PFSK-1 (cell line): ENCODE results near the gene DTL.

Experiments
- FOXP2 ChIP-seq: optimal IDR thresholded peaks from 2 replicates; pipeline ENCODE3; 2011; ENCODE audit warnings: borderline replicate concordance, control low read depth, inconsistent platforms; ENCODE audit not compliant: insufficient read depth; ENCODE audit errors: extremely low read length, extremely low read depth
- POLR2AphosphoS5 ChIP-seq: IDR thresholded peaks from 2 replicates; pipeline ENCODE4 v1.6.1; 2012; ENCODE audit warnings: low read depth, mild to moderate bottlenecking, control low read depth, low read length, moderate library complexity
- REST ChIP-seq, 2 experiments: IDR thresholded peaks; 2 replicates each; pipeline versions ENCODE4 v1.6.1 to v1.8.0; 2011 to 2012; ENCODE audit warnings: low read depth in 2 of 2, low read length in 2 of 2, control low read depth in 1 of 2, inconsistent platforms in 1 of 2, mild to moderate bottlenecking in 1 of 2, moderate library complexity in 1 of 2; ENCODE audit not compliant: insufficient read depth in 1 of 2
- SIN3A ChIP-seq: IDR thresholded peaks from 2 replicates; pipeline ENCODE4 v1.6.1; 2012; ENCODE audit warnings: mild to moderate bottlenecking, low read length, moderate library complexity, borderline replicate concordance; ENCODE audit not compliant: insufficient read depth
- TAF1 ChIP-seq: IDR thresholded peaks from 2 replicates; pipeline ENCODE4 v1.6.1; 2012; ENCODE audit warnings: low read length, control low read depth, borderline replicate concordance; ENCODE audit not compliant: insufficient read depth

GRCh38 chr1:212107481-212107880, 71.9 kb downstream of the DTL start:
- TF ChIP-seq POLR2AphosphoS5 = no peak
- TF ChIP-seq REST (IDR thresholded peaks at IDR 0.05; ENCODE audit: insufficient read depth in 1 of 2, low read depth in 2 of 2, low read length in 2 of 2) = no peak
- TF ChIP-seq TAF1 = no peak
- no peak for TF ChIP-seq SIN3A
- TF ChIP-seq FOXP2 = no peak
